ENCODE results near the gene ABHD16A.

Gene ABHD16A

GRCh38 chr6:31730631-31731086 lies 27.5 kb upstream of the ABHD16A start:
- no peak for DNase-seq

- peak; percentile 82 for DNase-seq
Measured at GRCh38 chr6:31729979-31730630, 27.0 kb upstream of the ABHD16A start.

- peak; percentile 78 for DNase-seq
Measured at GRCh38 chr6:31729515-31729978, 26.4 kb upstream of the ABHD16A start.

GRCh38 chr6:31728767-31729514 lies 25.8 kb upstream of the ABHD16A start, which contains the start of gene DDAH2:
DDAH2 (minus strand) TSS chr6:31729299; CDS start chr6:31729161, 138 bp downstream.
- DNase-seq = no peak

GRCh38 chr6:31727717-31728671 lies 24.9 kb upstream of the ABHD16A start:
- no peak for DNase-seq

GRCh38 chr6:31727034-31727716 lies 24.1 kb upstream of the ABHD16A start:
- peak; percentile 70 for DNase-seq

- peak; percentile 29 for DNase-seq
Measured at GRCh38 chr6:31725502-31726350, 22.6 kb upstream of the ABHD16A start.

GRCh38 chr6:31723980-31724691 lies 21.0 kb upstream of the ABHD16A start:
- no peak for DNase-seq

- DNase-seq = peak; percentile 54
Measured at GRCh38 chr6:31723245-31723979, 20.3 kb upstream of the ABHD16A start, which contains the start of gene MPIG6B. MPIG6B (plus strand) TSS chr6:31723373; CDS start chr6:31723384, 11 bp downstream.

GRCh38 chr6:31722173-31722572 lies 19.0 kb upstream of the ABHD16A start:
- DNase-seq = no peak

GRCh38 chr6:31721351-31722020 lies 18.4 kb upstream of the ABHD16A start, which contains the start of gene LY6G6C:
LY6G6C (minus strand) TSS chr6:31721746; CDS start chr6:31721679, 67 bp downstream.
- DNase-seq = no peak

GRCh38 chr6:31720196-31720770 lies 17.2 kb upstream of the ABHD16A start:
- DNase-seq = no peak

- no peak for DNase-seq
Measured at GRCh38 chr6:31719001-31719400, 15.9 kb upstream of the ABHD16A start.

- DNase-seq = no peak
Measured at GRCh38 chr6:31718265-31718664, 15.1 kb upstream of the ABHD16A start.

- no peak for DNase-seq
Measured at GRCh38 chr6:31717499-31718222, 14.5 kb upstream of the ABHD16A start.

- DNase-seq = no peak
Measured at GRCh38 chr6:31715022-31715958, 12.2 kb upstream of the ABHD16A start, which contains the start of gene LY6G6D. LY6G6D (plus strand) TSS chr6:31715348; CDS start chr6:31715356, 8 bp downstream.

Measured in GDM1 (cell line).